HCEC 1CT (cell line): ENCODE results near the gene CHSY1.
A peak's percentile ranks its signal among the peaks of the same experiment; 100 is the strongest.
"Not testable (repeated sequence)": the region's sequence is repeated elsewhere in the genome, so short reads cannot be mapped to it uniquely, and the experiment has no call there.

ENCODE experiments used
- DNase-seq: peaks from one replicate; pipeline ENCODE4 v3.0.0-alpha.2; 2017

The CHSY1 gene, protein sequence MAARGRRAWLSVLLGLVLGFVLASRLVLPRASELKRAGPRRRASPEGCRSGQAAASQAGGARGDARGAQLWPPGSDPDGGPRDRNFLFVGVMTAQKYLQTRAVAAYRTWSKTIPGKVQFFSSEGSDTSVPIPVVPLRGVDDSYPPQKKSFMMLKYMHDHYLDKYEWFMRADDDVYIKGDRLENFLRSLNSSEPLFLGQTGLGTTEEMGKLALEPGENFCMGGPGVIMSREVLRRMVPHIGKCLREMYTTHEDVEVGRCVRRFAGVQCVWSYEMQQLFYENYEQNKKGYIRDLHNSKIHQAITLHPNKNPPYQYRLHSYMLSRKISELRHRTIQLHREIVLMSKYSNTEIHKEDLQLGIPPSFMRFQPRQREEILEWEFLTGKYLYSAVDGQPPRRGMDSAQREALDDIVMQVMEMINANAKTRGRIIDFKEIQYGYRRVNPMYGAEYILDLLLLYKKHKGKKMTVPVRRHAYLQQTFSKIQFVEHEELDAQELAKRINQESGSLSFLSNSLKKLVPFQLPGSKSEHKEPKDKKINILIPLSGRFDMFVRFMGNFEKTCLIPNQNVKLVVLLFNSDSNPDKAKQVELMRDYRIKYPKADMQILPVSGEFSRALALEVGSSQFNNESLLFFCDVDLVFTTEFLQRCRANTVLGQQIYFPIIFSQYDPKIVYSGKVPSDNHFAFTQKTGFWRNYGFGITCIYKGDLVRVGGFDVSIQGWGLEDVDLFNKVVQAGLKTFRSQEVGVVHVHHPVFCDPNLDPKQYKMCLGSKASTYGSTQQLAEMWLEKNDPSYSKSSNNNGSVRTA

DNA sequence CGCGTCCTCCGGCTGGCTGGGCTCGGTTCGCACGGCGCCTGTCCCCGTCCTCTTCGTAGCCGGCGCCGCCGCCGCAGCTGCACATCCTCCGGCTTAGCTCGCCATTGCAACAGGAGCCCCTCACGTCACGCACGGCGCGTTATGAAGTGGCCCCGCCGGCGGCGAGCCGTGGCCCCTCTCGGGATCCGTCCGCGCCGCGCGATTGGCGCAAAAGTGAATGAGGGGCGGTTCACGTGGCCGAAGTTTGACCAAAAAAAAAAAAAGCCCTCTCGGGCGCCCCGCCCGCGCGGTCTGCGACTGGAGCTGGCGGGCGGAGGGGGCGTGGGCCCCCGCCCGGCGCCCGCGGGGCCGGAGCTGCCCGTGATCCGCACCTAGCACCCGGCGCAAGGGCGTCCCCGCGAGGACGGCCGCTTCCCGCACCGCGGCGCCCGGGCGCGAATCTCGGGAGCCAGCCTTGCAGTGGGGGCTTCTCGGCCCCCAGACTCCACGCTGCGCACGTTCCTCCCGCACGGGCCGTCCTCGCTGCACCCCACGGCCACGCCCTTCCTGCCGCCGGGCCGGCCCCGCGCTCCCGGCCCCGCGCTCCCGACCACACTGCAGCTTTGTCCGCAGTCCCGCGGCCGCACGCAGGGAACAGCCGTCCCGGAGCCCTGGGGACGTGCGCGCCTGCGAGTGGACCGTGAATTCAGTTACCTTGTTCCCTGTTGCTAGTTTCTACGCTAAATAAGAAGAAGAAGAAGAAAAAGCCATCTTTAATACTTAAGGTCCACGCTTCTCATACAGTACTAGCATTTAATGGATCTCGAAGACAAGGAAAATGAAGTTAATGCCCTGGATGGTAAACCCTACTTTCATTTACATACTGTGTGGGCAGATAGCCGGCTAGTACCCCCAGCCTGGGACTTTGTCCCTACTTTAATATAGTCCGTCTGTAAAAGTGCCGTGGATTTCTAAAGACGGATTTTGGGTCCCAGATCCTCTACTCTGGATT lies at the start of gene CHSY1:
Gene CHSY1, minus strand, starts transcription at position 219 of the 991 bp plus-strand sequence. CDS start 592 bp downstream, outside the sequence.
- DNase-seq: peak; percentile 90

DNA sequence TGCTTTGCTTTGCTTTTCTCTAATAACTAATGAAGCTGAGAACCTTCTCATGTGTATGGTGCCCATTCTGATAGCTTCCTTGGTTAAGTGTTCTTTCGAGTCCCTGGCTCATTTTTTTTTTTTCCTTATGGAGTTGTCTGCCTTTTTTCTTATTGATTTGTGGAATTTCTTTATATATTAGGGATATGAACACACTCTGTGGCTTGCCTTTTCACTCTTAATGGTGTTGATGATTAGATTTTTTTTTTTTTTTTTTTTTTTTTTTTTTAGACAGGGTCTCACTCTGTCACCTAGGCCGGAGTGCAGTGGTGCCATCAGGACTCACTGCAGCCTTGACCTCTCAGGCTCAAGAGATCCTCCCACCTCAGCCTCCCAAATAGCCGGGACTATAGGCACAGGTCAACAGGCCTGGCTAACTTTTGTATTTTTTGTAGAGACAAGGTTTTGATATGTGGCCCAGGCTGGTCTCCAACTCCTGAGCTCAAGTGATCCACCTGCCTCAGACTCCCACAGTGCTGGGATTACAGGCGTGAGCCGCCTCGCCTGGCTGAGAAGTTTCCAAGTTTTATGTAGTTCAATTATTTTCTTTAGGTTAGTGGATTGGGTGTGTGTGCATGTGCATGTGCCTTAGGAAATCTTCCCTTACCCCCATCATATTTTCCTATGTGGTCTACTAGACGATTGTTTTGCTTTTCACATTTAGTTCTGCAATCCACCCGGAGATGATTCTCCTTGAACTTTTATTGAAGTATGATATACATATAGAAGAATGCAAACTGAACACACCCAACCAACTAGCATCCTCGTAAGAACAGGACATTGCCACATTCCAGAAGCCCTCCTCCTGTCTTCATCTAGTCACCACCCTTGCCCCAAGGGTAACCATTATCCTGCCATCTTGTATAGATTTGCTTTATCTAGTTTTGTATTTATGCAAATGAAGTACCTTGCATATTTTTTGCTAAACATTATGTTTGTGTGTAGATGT lies 44.9 kb upstream of the CHSY1 start:
- DNase-seq: peak; percentile 50

DNA sequence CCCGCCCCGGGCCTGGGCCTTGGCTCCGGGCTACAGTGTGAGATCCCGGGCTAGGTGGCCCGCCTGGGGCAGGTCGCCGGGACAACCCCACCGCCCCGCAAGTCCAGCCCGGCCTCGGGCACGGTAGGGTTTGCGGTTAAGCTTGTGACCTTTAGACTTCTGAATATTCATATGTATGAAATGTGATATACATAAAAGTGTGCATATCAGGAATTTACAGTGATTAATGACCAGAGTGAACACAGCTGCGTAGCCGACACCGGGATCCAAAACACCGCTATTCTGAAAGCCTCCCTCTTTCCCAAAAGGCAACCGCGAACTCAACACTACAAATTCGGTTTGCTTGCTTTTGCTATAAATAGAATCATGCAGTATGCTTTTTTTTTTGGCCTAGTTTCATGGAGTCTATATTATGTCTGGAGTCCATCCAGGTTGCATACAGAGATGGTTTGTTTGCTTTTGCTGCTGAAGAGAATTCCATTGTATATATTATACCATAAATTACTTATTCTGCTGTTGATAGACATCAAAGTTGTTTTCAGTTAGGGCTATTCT lies 43.8 kb upstream of the CHSY1 start:
- DNase-seq: peak; percentile 11

DNA sequence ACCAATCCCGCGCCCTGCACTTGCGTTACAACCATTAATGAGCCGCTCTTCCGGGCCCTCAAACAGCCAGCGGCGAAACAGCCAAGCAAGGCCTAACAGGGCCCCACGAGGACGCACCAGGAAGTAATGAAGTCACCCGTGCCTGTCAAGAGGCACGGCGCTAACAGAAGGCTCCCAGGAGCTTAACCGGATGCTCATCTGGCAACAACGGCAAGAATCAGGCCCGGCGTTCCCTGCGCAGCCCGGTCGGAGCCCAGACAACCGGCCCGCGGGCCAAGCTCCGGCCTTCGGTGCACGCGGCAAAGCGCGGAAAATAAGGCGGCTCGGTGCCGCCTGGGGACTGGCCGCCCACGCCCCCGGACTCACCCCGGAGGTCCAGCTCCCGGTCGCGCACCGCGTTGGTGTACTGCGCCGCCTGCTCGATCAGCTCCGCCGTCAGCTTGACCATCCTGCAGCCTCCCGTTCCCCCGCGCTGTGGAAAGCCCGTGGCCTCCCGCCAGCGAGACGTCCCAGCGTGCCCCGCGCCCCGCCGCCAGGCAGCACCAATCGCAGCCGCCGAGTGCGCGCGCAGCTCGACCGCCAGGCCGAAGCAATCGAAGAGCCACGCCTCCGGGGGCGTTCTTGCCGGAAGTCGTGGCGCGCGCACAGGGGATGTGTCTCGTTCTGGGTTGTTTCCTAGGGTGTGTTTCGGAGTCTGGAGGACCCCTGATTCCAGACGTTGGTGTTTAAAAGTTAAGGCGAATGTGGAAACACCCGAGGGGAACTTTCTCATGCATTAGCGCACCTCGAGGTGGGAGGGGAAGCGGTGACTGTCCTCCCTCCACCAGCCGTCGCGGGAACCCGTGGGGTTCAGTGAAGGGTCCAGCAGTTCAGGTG lies 43.1 kb upstream of the CHSY1 start, which contains the start of gene SNRPA1:
Gene SNRPA1, minus strand, starts transcription at position 518 of the 876 bp plus-strand sequence. Its CDS starts 70 bp downstream, at position 448.
- DNase-seq: peak; percentile 93

DNA sequence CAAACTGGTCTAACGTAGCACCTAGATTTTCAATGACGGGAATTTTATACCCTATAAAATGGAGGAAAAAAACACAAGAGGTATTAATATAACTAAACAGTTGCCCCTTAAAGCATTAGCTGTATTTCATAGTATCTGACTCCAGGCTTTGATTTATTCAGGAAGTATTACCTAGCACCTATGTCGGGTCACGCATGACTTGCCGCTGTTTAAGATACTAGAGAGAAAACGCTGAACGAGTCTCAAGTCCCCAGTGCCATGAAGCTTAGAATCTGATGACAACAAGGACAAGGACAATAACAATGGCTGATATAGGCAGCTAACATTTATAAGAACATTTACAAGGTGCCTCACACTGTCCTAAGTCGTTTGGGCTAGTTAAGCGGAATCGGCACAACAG lies 41.3 kb upstream of the CHSY1 start:
- no peak for DNase-seq

DNA sequence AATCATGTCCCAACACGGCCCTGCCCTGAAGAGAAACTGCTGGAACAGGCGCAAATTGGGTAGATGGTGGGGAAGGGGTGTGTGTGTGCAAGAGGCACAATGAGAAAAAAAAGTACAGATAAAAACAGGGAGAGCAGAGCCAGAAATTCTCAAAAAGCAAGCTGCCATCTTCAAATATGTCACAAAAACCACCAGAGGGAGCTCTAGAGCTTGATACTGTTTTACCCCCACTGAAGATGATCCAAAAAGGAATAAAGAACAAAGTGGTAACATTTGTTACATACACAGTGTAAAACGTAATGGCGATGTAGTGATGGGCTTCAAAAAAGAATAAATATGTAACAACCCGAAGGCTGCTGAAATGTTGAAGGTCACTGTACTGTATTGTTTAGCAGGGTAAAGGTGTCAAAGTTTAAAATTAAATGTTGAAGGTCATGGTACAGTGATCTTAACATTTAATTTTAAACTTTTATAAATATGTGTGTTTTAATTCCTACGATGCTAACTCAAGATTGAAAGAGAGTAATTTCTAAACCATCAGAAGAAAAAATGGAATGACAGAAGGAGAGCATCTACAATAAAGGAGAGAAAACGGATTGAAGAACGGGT lies 37.2 kb upstream of the CHSY1 start:
- peak; percentile 36 for DNase-seq

DNA sequence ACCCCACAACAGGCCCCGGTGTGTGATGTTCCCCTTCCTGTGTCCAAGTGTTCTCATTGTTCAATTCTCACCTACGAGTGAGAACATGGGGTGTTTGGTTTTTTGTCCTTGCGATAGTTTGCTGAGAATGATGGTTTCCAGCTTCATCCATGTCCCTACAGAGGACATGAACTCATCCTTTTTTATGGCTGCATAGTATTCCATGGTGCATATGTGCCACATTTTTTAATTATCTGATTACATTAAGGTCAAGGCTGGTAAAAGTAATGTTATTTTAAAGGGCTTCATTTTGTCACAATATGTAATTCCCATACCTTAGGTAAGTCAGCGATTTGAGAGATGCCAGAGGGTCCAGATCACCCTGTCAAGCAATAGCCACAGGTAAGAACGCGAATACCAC lies 35.5 kb upstream of the CHSY1 start:
- not testable (repeated sequence) for DNase-seq

DNA sequence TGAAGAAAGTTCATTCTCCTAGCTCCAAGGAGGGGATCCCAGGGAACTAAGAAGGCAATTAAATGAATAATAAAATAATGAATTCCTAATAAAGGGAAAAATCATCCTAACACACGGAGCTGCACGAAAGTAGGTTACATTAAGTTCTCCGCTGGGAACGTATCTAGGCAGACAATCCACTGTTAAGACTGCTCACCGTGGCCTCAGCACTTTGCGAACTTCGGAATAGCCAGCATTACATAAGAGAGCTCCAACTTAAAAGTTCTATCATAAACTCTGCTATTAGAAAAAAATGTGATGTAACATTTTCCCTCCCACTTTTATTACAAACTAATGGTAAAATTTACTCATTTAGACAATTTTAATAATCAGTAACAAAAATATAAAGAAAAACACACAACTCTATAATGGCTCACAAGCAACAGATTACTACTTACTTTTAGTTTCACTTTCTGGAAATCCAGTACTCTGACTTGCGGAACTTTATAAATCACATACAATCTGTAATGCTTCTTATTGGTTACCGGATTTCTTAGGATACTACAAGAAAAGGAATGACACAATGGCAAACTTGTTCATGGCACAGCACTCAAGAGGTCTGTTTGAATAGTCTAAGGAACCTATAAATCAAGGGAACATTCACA lies 34.7 kb upstream of the CHSY1 start:
- no peak for DNase-seq

DNA sequence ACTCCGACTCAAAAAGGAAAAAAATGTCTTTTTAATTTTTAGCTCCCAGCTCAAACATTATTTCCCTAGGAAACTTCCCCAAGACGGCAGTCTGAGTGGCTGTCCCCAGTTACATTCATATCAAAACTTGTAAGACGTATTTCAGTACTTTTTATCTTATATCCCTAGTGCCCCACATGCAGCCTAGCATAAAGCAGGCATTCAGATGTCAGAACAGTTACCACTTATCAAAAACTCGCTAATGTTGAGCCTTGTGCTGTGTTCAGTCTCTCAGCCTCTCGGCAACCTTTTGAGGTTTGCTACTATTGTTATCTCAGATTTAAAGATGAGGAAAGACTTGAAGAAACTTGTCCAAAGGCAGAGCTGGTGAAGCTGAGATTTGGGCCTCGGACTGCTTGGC lies 32.1 kb upstream of the CHSY1 start:
- DNase-seq: no peak

DNA sequence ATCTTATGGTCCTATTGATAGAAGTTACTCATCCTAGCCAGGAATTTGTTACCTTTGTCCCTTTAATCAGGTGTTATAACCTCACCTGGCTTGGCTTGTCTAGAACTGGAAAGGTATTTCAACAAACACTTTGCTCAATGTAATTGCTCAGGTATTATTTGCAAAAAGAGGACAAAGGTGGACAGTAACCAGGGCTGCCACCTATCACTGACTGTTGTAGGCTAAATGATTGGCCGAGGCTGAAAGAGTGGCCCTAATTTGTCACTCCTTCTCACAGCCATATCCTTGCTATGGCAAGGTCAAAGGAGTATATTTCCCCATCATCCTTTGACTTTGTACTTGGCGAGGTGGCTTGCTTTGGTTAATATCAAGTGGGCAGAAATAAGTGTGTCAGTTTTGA lies 28.2 kb upstream of the CHSY1 start:
- DNase-seq: no peak

DNA sequence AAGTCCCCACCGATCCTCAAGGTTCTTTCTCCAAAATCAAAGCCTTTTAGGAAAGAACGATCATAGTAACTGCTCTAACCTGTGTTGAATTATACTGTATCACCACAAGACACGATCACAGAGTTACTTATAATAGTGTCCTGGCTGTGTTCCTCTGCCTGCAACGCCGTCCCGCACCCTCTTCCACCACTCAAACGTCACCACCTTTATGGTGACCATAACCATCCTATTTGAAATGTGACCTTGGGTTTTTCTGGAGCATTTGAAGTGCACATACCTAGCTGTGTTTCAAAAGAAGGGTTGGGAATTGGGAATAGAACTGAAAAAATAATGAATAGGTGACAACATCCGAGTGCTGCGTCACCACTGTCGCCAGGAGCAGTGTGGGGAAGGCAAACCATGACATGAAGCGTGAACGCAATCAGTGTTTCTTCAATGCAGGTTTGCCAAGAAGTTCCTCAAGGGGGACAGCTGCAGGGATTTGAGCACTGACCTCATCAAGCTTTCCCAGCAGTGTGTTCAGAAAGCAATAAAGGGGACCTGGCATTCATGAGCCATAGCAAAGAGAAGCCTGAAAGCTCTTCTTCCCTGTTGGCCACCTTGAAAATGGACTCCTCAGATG lies 26.2 kb upstream of the CHSY1 start:
- DNase-seq: no peak

DNA sequence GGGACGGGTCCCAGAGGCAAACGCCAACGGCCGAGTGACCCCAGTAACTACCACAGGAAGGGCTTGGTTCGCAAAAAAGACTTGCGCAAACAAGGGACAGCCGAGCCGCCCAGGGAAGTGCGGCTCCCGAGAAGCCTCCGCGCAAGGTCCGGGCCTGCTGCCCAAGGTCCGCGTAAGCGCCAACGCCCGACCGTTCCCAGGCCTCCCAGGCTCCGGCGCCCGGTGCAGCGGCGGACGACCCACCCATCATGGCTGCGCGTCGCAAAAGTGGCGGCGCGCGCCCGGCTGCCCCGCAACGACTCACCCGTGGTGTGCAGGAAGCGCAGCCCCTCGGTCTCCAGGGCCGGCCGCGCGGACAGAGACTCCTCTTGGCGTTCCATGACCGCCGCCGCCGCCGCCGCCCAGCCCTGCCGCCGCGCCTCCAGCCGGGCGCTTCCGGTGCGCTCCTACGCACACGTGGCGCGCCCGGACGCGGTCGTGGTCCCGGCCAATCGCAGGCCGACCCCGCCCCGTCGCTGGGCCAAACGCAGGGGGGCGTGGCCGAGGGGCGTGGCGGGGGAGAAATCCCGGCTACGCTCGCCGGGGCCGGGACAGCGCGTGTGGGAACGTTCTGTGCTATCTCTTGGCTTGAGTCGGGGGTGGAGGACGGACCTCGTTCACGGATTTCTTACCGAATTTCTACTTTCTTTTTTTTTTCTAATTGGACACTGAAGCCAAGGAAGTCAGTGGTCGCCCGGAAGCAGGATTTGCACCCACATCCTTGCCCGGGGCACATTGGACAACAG lies 25.4 kb upstream of the CHSY1 start, which contains the start of gene SELENOS:
Gene SELENOS, minus strand, starts transcription at position 448 of the 785 bp plus-strand sequence. Its CDS starts 68 bp downstream, at position 380.
- peak; percentile 89 for DNase-seq

DNA sequence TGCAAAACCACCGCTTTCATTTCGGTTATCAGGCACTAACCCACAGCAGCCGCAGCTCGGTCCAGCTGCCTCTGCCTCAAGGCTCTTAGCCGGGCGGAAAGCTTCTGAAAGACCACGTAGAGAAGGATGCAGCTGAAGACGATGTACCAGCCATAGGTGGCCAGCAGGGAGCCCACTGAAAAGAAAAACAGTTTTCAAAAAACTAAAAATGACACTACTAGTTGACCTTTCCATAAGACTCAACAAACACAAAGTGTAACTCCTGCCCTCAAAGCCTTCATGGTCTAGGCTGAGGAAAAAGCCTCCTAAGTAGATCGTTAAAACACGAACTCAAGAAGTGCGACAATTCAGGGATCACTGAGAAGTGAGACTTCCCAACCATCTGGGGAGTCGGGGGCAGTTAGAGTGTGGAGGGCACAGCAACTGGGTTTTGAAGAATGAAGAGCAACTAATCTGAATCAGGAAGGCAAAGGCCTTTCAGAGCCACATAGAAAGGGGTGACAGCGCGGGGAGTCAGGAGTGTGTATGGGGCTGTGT lies 24.7 kb upstream of the CHSY1 start:
- peak; percentile 43 for DNase-seq

DNA sequence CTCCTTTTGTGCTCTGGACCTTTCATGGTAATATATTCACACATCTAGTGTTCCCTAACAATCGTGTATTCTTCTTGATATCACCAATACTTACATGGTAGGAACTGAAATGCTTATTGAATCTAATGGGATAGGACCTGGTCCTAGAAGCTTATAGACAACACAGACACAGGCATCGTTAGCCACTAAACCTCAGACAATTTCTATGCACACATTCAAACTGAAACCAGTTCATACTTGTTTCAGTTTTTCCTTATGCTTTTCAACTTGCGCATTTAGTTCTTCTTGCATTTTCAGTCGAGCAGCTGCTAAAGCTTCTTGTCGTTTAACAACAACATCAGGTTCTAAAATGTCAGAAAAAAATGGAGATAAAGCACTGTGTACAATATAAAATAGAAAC lies 23.2 kb upstream of the CHSY1 start:
- no peak for DNase-seq

DNA sequence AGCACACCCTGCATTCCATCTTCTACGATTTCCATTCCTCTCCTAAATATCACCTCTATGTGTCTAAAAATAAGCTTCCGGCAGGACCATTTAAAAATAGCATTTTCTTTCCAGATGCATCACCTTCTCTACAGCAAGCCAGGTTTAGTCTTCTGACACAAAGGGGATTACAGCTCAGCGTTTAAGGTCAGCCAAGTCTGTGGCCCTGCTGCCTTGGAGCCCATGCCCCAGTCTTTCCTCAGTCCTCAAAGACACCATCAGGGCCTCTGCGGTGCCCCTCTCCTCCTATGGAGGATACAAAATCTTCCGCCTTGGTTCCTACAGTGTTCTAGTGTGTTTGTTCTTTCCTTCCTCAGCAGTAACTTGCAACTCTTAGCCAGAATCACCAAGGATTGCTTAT lies 21.7 kb upstream of the CHSY1 start:
- DNase-seq: no peak

DNA sequence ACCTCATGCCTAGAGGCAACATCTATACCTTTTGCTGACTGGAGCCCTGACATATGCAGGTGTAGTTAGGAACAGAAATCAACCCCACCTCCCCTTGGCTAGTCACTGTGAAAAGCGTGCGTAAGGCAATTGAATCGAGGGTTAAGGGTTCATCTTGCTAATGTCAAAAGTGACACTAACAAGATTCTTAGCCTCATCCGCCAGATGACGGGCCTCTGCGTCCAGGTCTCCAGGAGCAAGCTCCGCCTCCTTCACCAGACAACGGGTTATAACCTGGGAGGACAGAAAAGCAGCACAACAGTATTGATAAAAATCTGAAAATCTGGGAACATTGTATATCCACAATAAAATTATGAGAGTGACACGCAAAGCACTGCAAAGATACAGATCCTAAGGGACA lies 20.7 kb upstream of the CHSY1 start:
- DNase-seq: no peak
